HG03439 (cell line): ENCODE results near the gene ELF5.

Source experiments
- ATAC-seq: cut with Tn5 transposase; IDR thresholded peaks from one replicate; pipeline ENCODE4 v1.9.1; 2021; ENCODE audit warnings: mild to moderate bottlenecking, moderate library complexity; ENCODE audit not compliant: unreplicated experiment

The ELF5 gene

DNA sequence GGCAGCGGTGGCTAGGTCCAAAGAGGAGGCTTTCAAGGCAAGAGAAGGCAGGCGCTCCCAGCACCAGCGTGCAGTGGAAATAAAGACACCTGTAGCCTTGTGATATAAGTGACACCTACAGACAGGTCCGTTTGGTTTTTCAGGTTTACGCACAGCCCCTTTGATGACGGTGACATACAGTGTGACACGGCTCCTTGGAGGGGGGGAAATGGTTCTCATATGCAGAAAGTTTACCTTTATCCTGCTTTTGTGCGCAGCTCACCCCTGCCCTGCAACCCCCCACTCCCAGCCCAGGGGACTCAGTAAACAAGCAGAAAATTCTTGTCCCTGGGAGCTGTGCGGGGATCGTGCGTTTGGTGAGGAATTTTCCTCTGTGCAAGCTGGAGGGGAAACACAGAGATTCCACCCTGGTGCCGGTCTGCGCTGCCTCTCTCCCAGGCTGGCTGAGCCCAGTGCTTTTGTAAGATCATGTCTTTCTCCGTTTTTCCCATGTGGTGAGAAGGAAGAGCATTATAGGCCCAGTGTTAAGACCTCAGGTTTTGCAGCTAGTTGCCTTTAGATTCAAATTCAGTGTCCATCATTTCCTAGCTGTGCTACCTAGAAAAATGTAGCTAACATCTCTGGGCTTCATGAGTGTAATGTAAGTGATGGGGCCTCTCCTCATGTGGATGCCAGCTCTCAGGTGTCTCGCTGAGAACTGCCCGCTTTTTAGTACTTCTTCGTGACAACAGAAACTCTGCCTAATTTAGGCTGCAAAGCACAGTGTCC lies at the start of gene ELF5:
Gene ELF5 (minus strand): TSS at position 113 of the 768 bp plus-strand sequence. CDS start 8,045 bp downstream, outside the sequence.
- ATAC-seq = no peak

DNA sequence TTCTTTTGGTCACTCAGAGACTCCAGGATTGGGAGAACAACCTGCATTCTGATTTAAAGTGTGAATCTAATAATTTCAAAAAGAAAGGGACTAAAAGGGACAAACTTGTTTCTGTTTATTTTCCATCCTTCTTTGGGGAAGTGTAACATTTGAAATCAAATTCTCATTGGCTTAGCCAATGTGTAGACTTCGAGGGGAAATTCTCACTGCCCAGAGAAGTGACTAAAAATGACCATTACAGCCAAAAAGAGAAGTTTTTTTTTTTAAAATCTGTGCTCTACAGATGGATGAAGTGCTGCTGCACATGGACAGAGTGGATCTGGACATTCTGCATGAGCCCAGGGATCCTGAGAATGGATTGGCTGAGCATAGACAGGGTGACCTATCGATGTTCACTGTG lies 49.4 kb upstream of the ELF5 start:
- ATAC-seq = no peak

DNA sequence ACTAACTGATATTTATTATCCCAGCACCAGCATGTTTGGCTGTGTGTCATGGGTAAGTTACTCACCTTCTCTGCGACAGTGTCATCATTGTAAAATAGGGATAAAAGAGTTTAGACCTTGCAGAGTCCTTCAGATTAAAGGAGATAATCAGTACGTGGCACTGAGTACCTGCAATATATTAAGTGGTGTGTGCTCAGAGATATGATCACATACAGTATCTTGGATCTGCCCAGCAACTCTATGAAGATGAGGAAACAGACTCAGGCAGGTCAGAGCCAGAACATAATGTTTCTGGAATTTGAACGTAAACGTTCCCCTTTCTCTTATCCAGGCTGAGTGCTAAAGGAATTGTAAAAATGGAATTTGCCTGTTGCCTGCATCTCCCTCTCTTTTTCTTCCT lies 46.9 kb upstream of the ELF5 start:
- no peak for ATAC-seq

DNA sequence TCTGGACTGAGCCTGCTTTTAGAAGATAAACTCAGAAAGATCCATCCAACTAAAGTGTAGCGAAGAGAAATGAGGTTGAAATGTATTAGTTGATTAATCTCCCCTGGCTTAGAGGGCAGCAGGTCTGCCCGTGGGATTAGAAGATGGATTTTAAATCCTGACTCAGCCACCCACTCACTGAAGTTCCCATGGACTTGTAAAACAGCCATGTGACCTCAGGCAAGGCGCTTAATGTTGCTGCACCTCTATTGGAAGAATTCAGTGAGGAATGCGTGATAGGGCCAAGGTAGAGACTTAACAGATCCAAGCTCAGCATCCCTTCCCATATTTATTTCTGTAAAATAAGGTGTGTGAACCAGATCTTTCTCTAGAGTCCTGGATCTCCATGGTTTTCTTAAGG lies 45.1 kb upstream of the ELF5 start:
- ATAC-seq = no peak

DNA sequence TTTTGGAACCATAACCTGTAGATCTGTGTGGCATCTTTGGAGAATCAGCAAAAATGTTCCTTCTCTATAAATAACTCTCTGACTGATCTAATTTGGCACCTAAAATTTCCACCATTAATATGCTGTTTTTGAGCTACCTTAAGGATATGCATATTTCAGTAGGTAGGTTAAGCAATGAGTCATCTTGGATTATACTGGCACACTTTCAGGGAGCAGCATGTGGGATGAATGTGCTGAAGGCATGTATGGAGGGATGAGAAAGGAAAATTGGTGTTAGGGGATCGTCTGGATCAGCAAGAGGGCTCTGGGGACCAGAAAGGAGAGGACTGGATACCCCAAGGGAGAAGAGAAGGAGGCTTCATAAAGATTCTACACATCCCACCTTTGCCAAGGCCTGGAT lies 44.6 kb upstream of the ELF5 start:
- no peak for ATAC-seq

DNA sequence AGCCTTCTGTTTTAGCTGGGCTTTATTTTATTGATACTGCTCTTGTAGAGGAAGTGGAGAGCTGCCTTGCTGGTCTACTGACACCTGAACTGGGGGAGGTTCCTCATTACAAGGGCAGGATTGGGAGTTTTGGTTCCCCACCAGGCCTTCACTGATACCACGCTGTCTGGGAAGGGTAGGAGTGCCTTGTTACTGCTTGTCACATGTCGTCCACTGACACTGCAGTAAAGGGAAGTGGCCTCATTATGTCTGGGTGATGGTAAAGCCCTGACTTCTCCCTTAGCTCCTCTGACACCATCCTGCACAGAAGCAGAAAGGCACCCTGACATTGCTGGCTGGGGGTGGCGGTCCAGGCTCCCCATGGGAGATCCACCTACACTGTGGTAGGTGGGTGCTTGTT lies 38.7 kb upstream of the ELF5 start:
- no peak for ATAC-seq

DNA sequence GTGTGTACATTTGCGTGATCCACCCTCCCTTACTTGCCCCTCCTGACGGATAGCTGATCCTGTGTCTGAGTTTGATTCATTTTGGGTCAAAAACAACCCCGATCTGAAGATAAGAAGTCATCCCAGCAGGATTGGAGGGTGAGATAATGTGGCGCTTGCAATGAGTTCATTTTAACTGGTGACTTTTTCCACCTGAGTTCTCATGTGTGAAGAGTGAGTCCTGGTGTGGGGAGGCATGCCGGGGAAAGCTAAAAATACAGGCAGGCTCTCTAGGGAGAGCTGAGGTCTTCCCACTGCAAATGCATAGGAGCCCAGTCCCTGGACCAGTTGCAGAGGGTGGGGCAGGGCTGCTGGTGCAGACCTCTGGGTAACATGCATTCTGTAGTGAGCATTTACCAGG lies 35.7 kb upstream of the ELF5 start:
- ATAC-seq = no peak

DNA sequence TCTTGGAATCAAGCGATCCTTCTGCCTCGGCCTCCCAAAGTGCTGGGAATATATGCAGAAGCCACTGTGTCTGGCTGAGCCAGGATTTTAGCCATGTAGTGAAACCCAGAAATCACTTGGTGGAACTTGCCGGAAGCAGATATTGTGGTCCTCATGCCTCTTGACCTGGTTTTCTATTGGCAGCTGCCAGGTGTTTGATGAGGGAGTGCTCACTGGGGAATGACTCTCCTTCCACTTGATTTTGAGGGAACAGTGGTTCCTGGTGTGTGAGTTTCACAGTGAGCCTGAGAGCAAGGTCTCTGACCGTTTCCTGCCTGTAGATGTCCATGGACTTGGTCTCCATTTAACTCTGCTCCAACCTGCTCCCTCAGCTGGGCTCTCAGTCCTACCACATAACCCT lies 34.7 kb upstream of the ELF5 start:
- no peak for ATAC-seq

DNA sequence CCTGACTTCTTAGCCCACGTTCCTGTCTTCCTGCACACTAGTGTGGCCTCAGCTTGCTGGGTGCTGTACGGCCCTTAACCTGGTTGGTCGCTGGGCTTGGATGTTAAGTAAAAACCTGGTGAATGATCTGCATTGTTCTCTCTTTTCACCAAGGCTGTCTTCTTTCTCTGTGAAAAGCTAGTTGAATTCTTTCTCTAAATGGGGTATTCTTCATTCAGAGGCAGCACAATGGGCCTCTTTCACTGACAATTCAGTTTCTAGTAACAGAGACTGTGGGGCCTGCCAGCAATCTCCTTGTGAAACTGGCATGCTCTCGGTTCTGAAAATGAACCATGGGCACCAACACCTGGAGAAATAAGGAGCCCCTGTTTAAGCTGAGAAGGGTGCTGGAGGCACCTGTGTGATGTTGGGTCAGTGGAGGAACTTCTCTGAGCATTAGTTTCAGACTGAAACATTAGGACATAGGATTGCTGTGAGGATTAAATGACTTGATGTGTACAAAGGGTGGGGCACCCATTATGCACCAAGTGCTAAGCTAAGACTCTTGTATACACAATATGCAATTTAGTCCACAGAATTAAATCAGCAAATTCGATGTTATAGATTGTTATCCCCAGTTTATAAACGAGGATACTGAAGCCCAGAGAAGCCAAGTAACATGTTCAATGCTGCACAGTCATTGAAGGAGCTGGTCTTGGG lies 33.1 kb upstream of the ELF5 start:
- no peak for ATAC-seq

DNA sequence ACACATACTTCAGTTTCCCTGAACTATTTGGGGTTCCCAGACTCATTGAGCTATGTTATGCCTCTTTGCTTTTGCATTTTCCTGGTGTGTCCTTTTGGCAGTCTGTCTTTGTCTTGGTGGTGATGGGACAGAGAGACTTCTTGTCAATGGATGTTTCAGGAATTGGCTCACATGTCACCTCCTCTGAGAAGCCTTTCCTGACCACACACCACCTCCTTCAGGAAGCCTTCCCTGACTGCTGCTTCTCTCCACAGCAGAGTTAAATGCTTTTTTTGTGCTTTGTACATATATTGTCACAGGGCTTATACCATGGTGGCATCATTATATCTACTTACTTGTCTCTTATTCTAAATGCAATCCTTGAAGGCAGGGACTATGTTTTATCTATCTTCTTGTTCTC lies 28.5 kb upstream of the ELF5 start:
- ATAC-seq = no peak

DNA sequence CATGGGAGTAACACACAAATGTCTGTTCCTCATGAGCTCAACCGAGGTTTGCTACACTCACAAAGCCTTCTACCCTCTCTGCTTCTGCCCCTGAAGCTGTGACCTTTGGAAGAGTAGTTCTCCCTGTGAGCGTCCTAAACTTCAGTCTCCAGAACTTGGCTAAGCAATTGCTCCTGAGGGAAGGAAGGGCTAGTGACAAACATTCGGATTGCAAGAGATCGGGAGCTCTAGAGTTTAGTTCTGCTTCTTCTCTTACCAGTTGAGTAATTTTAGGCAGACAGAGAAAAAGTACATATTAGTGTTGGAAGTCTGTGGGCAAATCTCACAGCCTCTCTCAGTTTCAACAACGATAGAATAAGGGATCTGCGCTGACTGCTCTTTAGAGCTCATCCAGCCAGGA lies 27.3 kb upstream of the ELF5 start:
- ATAC-seq = no peak

DNA sequence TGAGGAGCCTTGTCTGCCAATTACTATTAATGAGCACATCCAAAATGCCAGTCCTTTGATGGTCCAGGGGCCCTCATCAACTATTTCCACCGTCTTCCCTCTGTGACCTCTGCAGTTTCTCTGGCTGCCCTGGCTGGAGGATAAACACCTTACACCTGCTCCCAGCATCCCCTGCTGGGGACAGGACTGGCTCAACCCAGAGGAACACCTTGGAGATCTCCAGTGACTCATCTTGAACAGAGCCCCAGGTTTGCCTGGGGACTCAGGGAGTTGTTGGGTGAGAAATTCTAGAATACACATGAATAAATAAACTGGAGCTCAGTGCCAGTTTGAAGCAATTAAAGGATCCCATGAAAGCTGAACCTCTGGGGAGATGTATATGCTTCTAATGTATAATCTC lies 24.0 kb upstream of the ELF5 start:
- no peak for ATAC-seq

DNA sequence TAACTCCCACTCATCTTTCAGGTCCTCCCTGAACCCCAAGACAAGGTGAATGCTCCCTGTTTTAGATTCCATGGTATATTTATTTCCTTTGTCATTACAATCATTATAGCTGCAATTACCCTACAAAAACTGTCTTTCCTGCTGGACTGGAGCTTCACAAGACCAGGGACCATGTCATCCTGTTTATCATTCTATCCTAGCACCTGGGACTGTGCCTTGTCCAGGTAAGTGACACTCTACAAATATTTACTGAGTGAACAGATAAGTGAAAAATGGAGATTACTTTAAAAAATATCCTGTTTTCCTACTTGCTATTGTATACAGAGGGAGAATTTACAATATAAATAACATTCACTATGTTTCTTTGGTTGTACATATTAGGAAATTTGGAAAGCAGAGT lies 22.5 kb upstream of the ELF5 start:
- ATAC-seq = no peak

DNA sequence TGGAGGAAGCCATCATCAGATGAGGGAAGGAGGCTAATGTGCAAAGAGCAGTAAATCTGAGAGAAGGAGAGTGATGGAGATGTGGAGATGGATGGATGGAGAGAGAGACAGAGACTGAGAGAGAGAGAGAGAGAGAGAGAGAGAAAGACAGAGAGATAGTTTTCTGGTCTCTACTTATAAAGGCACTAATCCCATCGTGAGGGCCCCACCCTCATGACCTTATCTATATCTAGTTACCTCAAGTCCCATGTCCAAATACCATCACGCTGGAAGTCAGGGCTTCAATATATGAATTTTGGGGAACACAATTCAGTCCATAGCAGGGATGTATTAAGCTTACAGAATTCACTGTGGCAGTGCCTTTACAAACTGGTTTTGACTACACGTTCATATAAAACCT lies 21.2 kb upstream of the ELF5 start:
- no peak for ATAC-seq

DNA sequence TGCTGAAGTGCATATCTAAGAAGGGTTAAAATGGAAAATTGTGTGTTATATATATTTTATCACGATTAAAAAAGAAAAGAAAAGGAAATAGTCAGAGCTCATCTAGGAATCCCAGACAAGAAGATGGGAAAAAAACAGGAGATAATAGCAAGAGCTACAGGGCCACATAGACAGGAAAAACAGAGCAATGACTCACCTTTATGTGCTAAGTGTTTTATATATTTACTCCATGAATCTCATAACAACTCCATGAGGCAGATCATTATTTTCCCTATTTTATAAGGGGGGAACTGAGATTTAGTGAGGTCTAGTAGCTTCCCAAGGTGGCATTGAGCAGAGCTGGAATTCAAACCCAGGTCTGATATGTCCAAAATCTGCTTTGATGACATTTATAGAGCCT lies 18.1 kb upstream of the ELF5 start:
- no peak for ATAC-seq

DNA sequence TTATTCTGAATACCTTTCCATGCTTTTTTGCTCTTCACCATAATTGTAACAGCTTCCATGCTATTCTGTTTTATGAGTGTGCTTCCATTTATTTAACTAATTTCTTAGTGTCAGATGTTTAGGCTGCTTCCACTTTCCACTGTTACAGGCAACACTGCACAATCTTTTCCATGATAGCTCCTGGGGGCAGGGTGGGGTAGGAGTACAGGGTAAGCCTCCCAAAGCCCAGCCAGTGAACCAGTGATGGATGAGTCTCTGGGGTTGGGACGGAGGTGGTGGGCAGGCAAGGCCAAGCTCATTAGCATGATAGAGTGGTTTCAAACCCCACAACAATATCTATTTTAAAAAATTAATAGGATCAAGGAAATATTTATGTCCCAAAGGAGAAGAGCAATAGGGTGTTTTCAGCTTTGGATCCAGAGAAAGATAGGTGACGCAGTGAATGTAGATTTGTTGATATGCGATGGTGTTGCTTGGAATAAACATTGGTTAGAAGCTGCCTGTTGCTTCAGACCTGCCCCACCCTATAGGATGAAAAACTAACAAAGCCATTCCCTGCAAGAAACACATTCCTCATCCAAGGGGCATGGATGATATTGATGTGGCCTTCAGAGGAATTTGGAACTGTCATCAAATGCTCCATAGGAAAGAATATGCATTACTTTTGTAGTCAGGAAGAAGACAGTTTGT lies 17.1 kb upstream of the ELF5 start:
- ATAC-seq = no peak

DNA sequence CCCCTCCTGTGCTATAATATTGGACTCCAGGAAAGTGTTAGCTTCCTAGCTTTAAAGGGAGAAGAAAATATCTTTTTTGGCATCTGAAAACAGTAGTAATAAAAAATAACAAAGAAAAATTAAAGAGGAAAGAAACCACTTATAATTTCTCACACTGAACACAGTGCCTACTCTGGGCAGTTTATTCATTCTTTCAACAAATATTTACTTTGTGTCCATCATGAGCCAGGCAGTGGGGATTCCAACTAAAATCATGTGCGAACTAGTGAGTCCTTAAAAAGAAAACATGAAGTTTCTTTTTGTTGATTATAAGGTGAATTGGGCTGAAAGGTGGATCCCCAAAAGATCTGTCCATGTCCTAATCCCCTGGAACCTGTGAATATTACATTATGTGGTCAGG lies 16.0 kb upstream of the ELF5 start:
- ATAC-seq = no peak

DNA sequence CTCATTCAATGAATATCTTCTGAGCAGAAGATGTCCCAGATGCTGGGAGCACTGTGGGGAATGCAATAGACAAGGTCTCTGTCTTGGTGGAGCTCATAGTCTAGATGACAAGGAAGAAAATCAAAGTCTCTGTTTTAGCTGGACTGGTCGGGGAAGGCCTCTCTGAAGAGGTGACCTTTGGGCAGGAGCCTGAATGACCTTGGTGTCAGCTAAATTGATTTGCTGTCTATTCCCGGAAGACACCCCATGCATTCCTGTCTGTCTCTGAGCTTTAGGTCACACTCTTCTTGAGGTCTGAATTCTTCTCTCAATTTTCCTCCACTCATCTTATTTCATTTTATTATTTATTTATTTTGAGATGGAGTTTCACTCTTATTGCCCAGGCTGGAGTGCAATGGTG lies 14.5 kb upstream of the ELF5 start:
- no peak for ATAC-seq

DNA sequence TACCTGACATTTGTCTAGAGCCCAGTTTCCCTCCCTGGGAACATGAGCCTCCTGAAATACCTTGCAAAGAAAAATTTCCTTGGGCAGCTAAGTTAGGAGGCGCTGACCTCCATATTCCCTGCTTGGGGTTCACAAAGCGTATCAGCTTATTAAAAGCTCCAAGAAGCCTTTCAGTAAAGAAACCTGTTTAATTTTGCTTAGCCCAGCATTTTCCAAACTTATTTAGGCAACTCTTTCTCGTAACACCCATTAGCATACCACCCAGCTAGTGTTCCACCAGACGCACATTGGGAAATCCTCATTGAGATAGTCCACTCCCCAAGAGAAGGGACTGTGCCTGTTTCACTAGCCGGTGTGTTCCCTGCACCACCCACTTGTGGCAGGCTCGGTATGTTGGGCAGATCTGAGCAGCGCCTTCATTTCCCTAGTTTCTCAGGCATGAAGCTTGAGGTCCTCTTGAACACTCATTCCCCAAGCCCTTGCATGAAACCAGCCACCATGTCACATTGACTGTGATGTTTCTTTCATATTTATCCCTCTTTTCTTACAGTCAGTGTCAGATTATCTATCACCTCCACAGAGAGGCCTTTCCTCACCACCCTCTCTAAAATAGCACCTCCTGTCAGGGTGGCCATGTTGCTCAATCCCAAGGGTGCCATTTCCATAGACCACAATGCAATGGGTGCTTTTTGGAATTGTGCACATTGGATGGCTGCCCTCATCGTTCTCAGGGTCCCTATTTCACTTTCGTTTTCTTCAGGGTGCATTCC lies 12.5 kb upstream of the ELF5 start:
- ATAC-seq = no peak

DNA sequence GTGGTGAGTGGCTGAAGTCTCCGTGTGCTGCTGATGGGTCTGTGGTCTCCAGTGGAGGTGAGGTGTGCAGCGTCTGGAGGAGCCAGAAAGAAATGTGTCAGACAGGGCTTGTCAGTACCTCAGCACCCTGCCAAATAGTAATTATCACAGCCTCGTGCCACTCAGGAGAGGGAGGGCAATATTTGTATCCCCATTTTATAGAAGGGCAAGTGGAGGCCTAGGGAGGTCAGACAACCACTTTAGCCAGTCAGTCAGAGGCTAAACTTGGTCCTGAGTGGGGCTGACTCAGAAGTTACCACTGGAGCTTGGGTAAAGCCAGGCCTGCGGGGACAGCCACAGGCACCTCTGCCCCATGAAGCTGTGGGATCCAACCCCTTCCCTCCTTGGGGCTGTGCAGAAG lies 11.5 kb upstream of the ELF5 start:
- ATAC-seq = no peak

DNA sequence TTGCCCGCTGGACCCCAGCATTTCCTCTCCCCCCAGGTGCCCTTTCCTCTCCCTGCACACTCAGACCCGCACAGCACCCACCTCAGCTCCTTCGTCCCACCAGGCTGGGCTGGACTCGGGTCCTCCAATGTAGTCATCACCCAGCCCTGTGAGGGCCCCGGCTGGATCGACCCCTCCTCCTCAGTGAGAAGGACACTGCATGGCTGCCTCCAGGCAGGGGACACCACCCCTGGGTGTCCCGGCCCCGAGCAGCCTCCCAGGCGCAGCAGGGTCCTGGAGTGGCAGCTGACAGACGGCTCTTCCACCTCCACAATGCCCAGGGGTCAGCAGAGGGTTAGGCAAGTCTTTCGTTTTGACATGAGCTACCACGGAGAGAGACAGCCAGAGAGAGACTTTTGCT lies 11.1 kb upstream of the ELF5 start:
- ATAC-seq = no peak
